GM21717 (cell line): ENCODE results near the gene ESRRB.

Source experiments
- ATAC-seq: cut with Tn5 transposase; IDR thresholded peaks from one replicate; pipeline ENCODE4 v1.9.1; 2021; ENCODE audit warnings: mild to moderate bottlenecking, moderate library complexity; ENCODE audit not compliant: unreplicated experiment

Gene ESRRB

GRCh38 chr14:76375947-76376404, at the start of gene ESRRB:
ESRRB (plus strand) TSS chr14:76376137; CDS start chr14:76376402, 265 bp downstream.
- no peak for ATAC-seq

- ATAC-seq: no peak
Measured at GRCh38 chr14:76326918-76327689, 48.8 kb upstream of the ESRRB start.

- no peak for ATAC-seq
Measured at GRCh38 chr14:76328457-76329137, 47.3 kb upstream of the ESRRB start.

GRCh38 chr14:76329154-76329928, 46.6 kb upstream of the ESRRB start:
- ATAC-seq: no peak

- ATAC-seq: no peak
Measured at GRCh38 chr14:76329951-76330350, 46.0 kb upstream of the ESRRB start.

- ATAC-seq: no peak
Measured at GRCh38 chr14:76330411-76331327, 45.3 kb upstream of the ESRRB start.

GRCh38 chr14:76331328-76332011, 44.5 kb upstream of the ESRRB start:
- ATAC-seq: no peak

GRCh38 chr14:76333664-76334063, 42.3 kb upstream of the ESRRB start:
- no peak for ATAC-seq

GRCh38 chr14:76334316-76334715, 41.6 kb upstream of the ESRRB start:
- no peak for ATAC-seq

- ATAC-seq: no peak
Measured at GRCh38 chr14:76336876-76337275, 39.1 kb upstream of the ESRRB start.

GRCh38 chr14:76337635-76338545, 38.0 kb upstream of the ESRRB start:
- no peak for ATAC-seq

GRCh38 chr14:76339728-76340615, 36.0 kb upstream of the ESRRB start:
- ATAC-seq: no peak

GRCh38 chr14:76343386-76343785, 32.6 kb upstream of the ESRRB start:
- no peak for ATAC-seq

GRCh38 chr14:76346391-76347160, 29.4 kb upstream of the ESRRB start:
- ATAC-seq: no peak

GRCh38 chr14:76348898-76349297, 27.0 kb upstream of the ESRRB start:
- ATAC-seq: no peak

- ATAC-seq: no peak
Measured at GRCh38 chr14:76349993-76350392, 25.9 kb upstream of the ESRRB start.

- no peak for ATAC-seq
Measured at GRCh38 chr14:76350671-76351070, 25.3 kb upstream of the ESRRB start.
